BE2C (cell line): Measurements from ENCODE around the gene COMP.

Experiments used
- DNase-seq: peaks from one replicate; pipeline ENCODE4 v3.0.0-alpha.2; 2020
- H3K27me3 ChIP-seq: fragments of 250-450 bp; sonication (Bioruptor Pico); 2 replicates; pipeline ENCODE4 v1.5.1; 2020; ENCODE audit warnings: mild to moderate bottlenecking
- H3K36me3 ChIP-seq: fragments of 250-450 bp; sonication (Bioruptor Pico); 2 replicates; pipeline ENCODE4 v1.5.1; 2020; ENCODE audit warnings: mild to moderate bottlenecking
- H3K4me1 ChIP-seq: fragments of 250-450 bp; sonication (Bioruptor Pico); 2 replicates; pipeline ENCODE4 v1.5.1; 2020
- H3K4me3 ChIP-seq: 2 replicates; pipeline ENCODE4 v1.5.1; 2011; ENCODE audit warnings: low read depth, low read length
- H3K9me3 ChIP-seq: fragments of 250-450 bp; sonication (Bioruptor Pico); 2 replicates; pipeline ENCODE4 v1.5.1; 2020
- TF ChIP-seq, protein P1 (sequence below): IDR thresholded peaks from 2 replicates; pipeline ENCODE4 v1.5.1; 2012; ENCODE audit warnings: mild to moderate bottlenecking, low read depth, low read length

The COMP gene

GRCh38 chr19:18769989-18770528, 21.0 kb downstream of the COMP start:
- Histone ChIP-seq H3K4me3 (no peak overlapping the region), H3K4me1 (peaks cover 18% of the 10 kb centered on the region), H3K9me3 (no peaks in the 10 kb centered on the region), H3K27me3 (no peaks in the 10 kb centered on the region), H3K36me3 (no peaks in the 10 kb centered on the region)
- TF ChIP-seq, protein P1, sequence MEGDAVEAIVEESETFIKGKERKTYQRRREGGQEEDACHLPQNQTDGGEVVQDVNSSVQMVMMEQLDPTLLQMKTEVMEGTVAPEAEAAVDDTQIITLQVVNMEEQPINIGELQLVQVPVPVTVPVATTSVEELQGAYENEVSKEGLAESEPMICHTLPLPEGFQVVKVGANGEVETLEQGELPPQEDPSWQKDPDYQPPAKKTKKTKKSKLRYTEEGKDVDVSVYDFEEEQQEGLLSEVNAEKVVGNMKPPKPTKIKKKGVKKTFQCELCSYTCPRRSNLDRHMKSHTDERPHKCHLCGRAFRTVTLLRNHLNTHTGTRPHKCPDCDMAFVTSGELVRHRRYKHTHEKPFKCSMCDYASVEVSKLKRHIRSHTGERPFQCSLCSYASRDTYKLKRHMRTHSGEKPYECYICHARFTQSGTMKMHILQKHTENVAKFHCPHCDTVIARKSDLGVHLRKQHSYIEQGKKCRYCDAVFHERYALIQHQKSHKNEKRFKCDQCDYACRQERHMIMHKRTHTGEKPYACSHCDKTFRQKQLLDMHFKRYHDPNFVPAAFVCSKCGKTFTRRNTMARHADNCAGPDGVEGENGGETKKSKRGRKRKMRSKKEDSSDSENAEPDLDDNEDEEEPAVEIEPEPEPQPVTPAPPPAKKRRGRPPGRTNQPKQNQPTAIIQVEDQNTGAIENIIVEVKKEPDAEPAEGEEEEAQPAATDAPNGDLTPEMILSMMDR = peak; percentile 9; the same call in 1 of the 2 replicates
- peak; percentile 8 for DNase-seq

DNA sequence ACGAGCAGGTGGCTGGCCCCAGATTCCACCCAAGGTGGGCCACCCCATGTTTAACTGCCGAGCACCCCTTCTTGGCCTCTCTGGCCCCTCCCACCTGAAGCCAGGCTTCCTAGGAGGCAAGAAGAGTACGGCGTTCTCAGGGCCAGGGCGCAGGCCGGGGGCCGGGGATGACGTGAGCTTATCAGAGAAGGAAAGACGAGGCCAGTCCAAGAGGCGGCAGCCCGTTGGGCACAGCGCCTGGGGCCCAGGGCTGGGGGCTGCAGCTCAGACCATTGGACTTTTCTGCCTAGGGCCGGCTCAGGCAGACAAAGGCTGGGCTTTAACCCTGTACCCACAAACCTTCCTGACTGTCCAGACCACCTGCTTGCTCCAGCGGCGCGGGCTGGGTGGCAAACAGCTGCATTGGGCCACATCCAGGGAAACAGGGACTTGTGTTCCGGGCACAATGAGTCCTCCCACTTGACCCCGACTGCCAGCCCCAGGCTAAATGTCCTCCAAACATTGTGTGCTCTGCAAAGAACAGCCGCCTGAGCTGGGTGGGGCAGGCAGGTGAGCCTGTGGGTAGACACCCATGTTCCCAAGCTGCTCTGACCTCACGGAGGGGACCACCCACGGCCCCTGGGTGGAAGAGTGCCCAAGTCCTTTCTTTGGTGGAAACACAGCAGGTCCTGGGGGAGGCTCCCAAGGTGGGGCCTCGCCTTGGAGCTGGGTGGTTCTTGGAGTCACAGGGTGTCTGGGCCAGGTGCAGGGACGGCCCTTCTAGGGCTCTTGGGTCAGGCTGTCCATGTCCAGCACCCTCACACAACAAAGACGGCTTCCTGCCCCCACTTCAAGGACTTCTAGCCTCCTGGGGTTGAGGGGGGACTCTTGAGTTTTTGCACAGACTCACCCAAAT, 21.9 kb downstream of the COMP start:
- TF ChIP-seq, protein P1 = no peak
- Histone ChIP-seq H3K9me3 (no peaks in the 10 kb centered on the region), H3K4me3 (no peak overlapping the region), H3K27me3 (no peaks in the 10 kb centered on the region), H3K36me3 (no peaks in the 10 kb centered on the region), H3K4me1 (peaks cover 26% of the 10 kb centered on the region)
- peak; percentile 37 for DNase-seq

DNA sequence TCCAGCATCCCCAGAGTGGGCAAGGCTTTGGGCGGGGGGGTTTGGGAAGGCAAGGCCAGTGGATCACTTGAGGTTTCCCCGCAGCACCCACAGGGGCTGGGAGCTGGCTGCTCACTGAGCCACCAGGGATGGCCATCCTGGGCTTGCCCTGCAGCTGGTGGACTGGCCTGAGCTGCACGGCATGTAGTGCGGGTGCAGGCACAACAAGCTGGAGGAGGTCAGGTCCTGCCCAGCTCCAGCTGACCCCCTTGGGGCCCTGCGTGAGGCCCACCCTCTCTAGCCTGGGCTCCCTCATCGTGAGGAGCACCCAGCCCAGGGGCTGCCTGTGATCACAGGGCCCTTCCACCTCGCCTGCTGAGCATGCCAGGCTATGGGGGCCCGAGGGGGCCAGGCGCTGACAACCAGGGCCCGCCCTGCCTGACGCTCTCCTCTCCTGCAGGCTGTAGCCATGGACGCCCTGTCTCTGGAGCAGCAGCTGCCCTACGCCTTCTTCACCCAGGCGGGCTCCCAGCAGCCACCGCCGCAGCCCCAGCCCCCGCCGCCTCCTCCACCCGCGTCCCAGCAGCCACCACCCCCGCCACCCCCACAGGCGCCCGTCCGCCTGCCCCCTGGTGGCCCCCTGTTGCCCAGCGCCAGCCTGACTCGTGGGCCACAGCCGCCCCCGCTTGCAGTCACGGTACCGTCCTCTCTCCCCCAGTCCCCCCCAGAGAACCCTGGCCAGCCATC, 22.9 kb downstream of the COMP start:
- peak; percentile 87 for DNase-seq
- Histone ChIP-seq H3K9me3 (no peaks in the 10 kb centered on the region), H3K4me3 (peak overlapping the region; percentile 24; the same call in 1 of the 2 replicates), H3K4me1 (peaks cover 36% of the 10 kb centered on the region), H3K27me3 (no peaks in the 10 kb centered on the region), H3K36me3 (no peaks in the 10 kb centered on the region)
- TF ChIP-seq, protein P1 = no peak

- Histone ChIP-seq H3K4me1 (peaks cover 47% of the 10 kb centered on the region), H3K36me3 (no peaks in the 10 kb centered on the region), H3K4me3 (no peak overlapping the region), H3K9me3 (no peaks in the 10 kb centered on the region), H3K27me3 (no peaks in the 10 kb centered on the region)
- no peak for DNase-seq
- TF ChIP-seq, protein P1 = no peak
Observed at GRCh38 chr19:18765224-18765623, 25.9 kb downstream of the COMP start.

DNA sequence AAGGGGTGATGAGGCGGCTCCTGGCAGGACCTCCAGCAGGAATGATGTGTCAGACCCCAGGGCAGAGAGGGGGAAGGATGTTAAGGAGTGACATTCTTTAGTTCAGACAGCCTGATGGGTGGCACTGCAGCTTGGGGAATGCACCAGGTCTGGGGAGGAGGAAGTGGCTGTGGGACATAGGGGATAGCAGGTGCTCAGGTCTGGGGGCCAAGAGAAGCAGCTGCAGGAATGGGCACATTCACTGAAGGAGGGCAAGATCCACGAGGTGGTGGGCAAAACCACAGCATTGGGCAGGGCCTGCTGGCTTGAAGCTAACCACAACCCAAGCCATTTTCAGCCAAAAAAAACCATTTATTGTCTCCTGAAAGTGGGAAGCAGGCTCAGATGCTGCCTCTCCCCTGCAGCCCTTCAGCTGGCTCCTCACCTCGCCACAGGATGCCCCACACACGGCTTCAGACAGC, 26.5 kb downstream of the COMP start:
- TF ChIP-seq, protein P1 = no peak
- Histone ChIP-seq H3K4me3 (no peak overlapping the region), H3K36me3 (no peaks in the 10 kb centered on the region), H3K9me3 (no peaks in the 10 kb centered on the region), H3K27me3 (no peaks in the 10 kb centered on the region), H3K4me1 (peaks cover 47% of the 10 kb centered on the region)
- no peak for DNase-seq
